NCI-H2196 (cell line): Measurements from ENCODE around the gene PPP5C.
"Not testable (repeated sequence)": the region's sequence is repeated elsewhere in the genome, so short reads cannot be mapped to it uniquely, and the experiment has no call there.

Experiments
- DNase-seq: peaks from one replicate; lab custom pipeline; 2025; ENCODE audit not compliant: unreplicated experiment; lab: John Stamatoyannopoulos, UW

The PPP5C gene

GRCh38 chr19:46384396-46384795, 37.5 kb downstream of the PPP5C start:
- no peak for DNase-seq

GRCh38 chr19:46385636-46386035, 38.7 kb downstream of the PPP5C start:
- DNase-seq = no peak

GRCh38 chr19:46386151-46386550, 39.3 kb downstream of the PPP5C start:
- no peak for DNase-seq

DNA sequence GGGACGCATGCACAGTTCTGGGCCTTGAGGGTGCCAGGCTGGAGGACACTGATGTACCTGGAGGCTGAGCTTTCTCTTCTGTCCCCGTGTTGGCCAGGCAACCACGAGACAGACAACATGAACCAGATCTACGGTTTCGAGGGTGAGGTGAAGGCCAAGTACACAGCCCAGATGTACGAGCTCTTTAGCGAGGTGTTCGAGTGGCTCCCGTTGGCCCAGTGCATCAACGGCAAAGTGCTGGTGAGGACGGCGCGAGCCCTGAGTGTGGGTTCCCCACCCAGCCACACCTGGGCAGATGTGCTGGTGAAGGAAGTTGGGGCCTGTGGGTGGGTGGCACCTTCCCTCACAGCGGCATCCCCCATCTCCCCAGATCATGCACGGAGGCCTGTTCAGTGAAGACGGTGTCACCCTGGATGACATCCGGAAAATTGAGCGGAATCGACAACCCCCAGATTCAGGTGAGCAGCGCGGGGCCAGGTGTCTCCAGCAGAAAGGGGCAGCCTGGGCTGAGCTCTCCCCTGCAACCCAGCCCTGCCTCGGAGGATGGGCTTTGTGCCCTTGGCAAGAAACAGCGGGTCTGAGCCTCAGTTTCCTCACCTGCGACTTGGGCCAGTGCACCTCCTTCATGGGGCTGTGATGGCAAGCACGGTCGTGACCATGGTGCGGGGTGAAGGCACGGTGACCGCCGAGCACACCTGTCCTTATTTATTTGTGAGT, 40.3 kb downstream of the PPP5C start:
- no peak for DNase-seq

- no peak for DNase-seq
Observed at GRCh38 chr19:46387713-46388130, 40.8 kb downstream of the PPP5C start.

GRCh38 chr19:46388311-46389095, 41.6 kb downstream of the PPP5C start:
- no peak for DNase-seq

- no peak for DNase-seq
Observed at GRCh38 chr19:46390121-46390858, 43.4 kb downstream of the PPP5C start.

GRCh38 chr19:46390866-46391265, 44.0 kb downstream of the PPP5C start:
- no peak for DNase-seq

DNA sequence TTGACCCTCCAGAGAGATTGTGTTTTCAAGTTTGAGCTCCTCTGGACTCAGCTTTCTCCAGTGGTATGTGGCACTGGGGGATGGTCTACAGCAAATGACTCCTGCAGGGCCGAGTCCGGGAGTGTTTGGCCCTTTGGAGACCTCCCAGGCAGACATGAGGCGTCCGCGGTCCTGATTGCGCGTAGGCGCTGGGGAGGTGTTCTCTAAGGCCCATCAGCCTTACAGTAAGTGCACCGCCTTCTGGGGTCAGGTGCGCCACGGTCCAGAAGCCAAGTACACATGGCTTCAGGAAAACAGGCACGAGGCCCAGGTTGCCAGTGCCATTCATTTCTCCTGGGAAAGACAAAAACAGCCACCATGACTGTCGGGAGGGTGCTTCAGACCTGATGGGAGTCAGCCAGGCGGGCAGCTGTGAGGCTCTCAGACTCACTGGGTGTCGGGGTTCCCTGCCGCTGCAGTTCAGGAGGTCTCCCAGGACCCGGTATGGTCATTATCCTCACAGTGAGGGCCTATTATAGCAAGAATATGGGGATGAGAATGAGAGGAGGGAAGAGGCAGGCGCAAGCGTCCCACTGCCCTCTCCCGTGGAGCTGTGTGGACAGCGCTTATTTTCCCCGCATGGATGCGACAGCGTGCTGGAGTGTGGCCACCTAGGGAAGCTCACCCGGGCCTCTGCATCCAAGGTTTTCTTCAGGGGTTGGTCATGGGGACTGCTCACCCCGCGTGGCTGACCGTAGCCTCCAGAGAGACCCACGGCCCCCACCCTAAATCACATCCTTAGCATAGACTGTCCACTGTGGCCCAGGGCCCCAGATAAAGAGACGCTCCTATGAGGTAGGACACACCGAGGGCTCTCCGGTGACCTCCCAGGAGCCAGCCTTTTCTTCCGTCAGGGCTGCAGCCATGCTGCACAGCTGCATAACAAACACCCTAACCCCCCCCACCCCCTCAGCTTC, 44.7 kb downstream of the PPP5C start:
- no peak for DNase-seq

DNA sequence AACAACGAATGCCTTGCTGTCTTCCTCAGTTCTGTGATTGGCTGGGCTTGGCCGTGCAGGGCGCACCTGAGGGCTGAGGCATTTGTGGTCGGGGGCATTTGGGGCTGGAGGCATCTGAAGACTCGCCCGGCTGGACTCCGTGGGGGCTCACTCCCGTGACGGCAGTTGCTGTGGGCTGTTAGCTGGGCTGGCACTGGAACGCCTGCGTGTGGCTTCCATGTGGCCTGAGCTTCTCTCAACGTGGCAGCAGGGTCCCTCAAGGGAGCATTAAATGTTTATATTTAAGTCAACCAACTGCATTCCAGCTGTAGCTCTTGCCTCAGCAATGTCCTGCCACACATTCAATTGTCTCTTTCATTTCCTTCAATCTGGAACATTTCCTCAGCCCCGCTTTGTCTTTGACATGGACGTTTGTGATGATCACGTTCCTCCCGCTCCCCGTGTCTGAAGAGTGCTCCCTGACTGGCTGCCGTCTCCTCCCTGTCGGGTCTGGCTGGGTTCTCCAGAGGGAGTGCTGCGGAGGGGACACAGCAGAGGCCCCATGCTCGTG, 45.4 kb downstream of the PPP5C start:
- DNase-seq = no peak

GRCh38 chr19:46392837-46393236, 46.0 kb downstream of the PPP5C start:
- DNase-seq = no peak

GRCh38 chr19:46393456-46394401, 46.8 kb downstream of the PPP5C start:
- DNase-seq = no peak

- DNase-seq = no peak
Observed at GRCh38 chr19:46394402-46394797, 47.5 kb downstream of the PPP5C start.

- not testable (repeated sequence) for DNase-seq
Observed at GRCh38 chr19:46397801-46398479, 51.1 kb downstream of the PPP5C start.

- no peak for DNase-seq
Observed at GRCh38 chr19:46402725-46403124, 55.8 kb downstream of the PPP5C start.

DNA sequence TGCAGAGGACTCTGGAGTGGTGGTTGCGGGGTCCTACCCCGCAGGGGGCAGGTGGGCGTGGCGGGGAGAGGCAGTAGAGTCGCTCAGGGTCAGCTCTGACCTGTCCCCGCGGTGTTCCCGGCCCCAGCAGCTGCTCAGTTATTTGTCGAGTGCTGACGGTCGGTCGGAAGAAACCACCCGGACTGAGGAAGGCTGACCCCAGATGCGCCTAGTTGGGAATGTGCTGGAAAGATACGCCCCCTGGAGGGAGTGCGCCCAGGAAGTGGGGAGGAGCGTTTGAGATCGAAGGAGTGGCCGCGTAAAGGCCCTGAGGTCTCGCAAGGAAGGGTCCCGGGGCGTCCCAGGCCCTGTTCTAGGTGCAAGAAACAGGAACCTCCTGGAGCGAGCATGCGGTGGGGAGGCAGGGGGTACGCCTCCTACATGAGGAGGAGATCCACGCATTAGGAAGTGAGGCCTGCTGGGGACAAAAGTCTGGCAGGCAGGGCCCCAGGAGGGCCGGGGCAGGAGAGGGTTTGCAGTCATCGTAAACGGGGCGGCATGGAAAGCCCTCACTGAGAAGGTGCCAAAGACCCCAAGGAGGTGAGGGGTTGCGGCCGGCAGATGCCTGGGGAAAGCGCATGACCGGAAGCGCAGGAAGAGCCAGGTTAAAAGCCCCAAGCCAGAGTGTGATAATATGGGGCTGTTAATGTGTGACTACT, 57.3 kb downstream of the PPP5C start:
- DNase-seq = no peak

DNA sequence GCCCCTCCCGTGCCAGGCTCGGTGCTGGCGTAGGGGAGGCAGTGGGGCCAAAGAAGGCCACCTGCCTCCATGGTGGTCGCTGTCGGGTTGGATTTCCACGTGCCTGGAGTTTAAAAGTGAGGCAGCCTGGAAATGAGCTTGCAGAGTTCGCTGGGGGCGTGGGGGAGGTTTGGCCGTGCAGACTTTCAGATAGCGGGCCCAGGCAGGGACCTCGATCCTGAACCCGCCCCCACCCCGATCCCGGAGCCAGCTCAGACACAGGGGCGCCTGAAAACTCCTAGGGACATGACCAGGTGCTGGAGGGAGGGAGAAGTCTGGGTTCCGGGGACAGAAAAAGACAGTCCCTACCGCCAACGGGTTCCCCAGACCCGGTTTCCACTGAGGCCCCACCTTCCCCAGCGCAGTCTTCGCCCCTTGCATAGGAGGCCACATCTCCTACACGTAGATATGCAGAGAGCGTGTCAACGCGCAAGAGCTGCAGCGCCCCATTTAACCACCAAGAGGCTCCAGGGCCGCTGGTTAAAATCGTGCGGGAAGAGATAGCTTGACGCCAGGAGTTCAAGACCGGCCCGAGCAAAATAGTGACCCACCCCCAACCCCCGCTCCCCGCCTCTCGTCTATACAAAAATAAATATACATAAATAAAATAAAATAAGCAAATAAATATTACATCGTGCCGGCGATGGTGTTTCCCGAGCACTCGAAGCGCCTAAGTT, 58.0 kb downstream of the PPP5C start:
- no peak for DNase-seq
